GM20000 (cell line): ENCODE results near the gene KRTAP10-1.
"Not testable (repeated sequence)": the region's sequence is repeated elsewhere in the genome, so short reads cannot be mapped to it uniquely, and the experiment has no call there.

Experiments
- DNase-seq: peaks from one replicate; pipeline ENCODE4 v3.0.0; 2012; ENCODE audit warnings: low spot score
- CTCF ChIP-seq: IDR thresholded peaks from 2 replicates; pipeline ENCODE4 v1.5.1; 2012; ENCODE audit warnings: mild to moderate bottlenecking, control low read depth; ENCODE audit errors: extremely low read depth, missing control alignments

The KRTAP10-1 gene

DNA sequence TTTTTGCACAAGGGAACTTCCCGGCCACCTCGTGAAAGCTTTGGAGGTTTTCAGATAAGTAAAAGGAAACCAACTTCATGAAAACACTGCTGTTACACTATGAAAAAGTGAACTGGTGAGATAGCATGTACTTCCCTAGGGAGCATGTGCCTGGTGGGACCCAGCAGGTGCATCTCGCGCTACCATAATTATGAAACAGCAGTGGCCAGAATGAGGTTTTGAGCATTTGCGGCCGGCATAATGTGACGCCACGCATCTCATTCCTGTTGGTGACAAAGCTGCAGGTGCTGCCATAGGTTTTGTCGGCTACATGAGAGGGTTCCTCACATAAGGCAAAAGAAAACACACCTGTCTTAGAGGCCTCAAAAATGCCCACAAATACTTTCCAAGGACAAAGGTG, 16.9 kb upstream of the KRTAP10-1 start:
- no peak for TF ChIP-seq CTCF

GRCh38 chr21:44555200-44555875, 15.3 kb upstream of the KRTAP10-1 start:
- TF ChIP-seq CTCF = no peak
- DNase-seq = no peak

More for the DNA sequence above, 16.9 kb upstream of the KRTAP10-1 start:
- DNase-seq = peak; percentile 56

GRCh38 chr21:44552681-44553080, 12.7 kb upstream of the KRTAP10-1 start:
- no peak for DNase-seq
- TF ChIP-seq CTCF = no peak

GRCh38 chr21:44552136-44552535, 12.1 kb upstream of the KRTAP10-1 start:
- no peak for TF ChIP-seq CTCF

GRCh38 chr21:44551340-44551961, 11.5 kb upstream of the KRTAP10-1 start, which contains the start of gene KRTAP10-2:
Gene KRTAP10-2, minus strand, starts transcription at chr21:44551505. Its CDS starts 47 bp downstream, at chr21:44551458.
- no peak for DNase-seq
- TF ChIP-seq CTCF = no peak

More at GRCh38 chr21:44552136-44552535, 12.1 kb upstream of the KRTAP10-1 start:
- no peak for DNase-seq

DNA sequence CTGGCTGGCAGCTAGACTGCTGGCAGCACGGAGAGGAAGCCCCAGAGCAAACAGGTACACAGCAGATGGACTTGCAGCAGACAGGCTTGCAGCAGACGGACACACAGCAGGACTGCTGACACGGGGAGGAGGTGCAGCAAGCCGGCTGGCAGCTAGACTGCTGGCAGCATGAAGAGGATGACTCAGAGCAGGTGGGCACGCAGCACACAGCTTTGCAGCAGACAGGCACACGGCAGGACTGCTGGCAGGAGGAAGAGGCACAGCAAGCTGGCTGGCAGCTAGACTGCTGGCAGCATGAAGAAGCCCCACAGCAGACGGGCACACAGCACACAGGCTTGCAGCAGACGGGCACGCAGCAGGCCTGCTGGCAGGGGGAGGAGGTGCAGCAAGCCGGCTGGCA, 10.8 kb upstream of the KRTAP10-1 start:
- no peak for TF ChIP-seq CTCF
- no peak for DNase-seq

DNA sequence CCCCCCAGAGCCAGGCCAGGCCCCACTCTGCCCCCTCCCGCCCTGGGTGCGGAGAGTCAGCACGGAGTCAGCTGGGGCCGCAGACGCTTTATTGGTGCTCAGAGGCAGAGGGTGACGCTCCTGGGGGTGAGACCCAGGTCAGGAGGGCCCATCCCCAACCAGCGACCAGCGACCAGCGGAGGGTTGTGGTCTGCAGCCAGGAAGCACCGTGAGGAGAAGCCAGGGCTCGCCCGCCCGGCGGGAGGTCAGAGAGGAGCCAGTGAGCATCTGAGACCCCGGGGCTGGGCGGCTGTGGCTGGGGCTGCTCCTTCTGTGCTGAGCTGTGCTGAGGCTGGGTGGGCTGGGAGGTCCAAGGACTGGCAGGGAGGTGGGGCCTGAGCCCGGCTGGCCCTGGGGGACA, 10.3 kb upstream of the KRTAP10-1 start:
- not testable (repeated sequence) for DNase-seq

- DNase-seq = no peak
- TF ChIP-seq CTCF = no peak
These were observed 9.7 kb upstream of the KRTAP10-1 start for GRCh38 chr21:44549525-44550211.
